ENCODE results near the gene NOX4. TPM values are rescaled to one million over a fixed set of nuclear protein-coding genes. Genes with fewer than 3 reads are reported as not detected.
"Not testable (repeated sequence)": the region's sequence is repeated elsewhere in the genome, so short reads cannot be mapped to it uniquely, and the experiment has no call there.

NOX4 gene
- total and polyA plus RNA-seq, 2 donors (not counting 3 experiments of a cell fraction or from before 2014, with no cell fraction given), result 21.2 to 34.0 TPM

DNA sequence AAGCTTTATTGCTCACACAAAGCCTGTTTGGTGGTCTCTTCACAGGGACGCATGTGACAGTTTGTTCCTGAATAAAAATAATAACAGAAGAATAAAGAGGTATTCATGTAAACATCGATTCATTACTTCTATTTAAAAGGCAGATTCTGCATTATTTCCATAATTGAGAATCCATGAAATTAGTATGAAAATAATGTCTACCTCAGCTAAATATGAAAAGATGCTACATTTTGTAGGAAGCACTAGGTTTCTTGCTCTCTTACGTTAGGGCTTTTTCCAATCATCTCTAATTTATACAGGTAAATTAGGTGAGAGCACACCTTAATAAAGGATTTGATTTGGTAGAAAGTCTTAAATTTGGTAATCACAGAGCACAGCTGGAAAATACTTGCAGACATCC, 103.7 kb downstream of the NOX4 start:
- FAIRE-seq; H3K27ac ChIP-seq (ENCODE audit: insufficient read depth, low read depth, low read length); DNase-seq (ENCODE audit: low read depth, low spot score); H3K4me2 ChIP-seq (ENCODE audit: insufficient read depth, low read length); BruUV-seq (replicated peaks); H3K4me1 ChIP-seq (ENCODE audit: control insufficient read depth, extremely low read depth, insufficient read depth, low read length); H3K36me3 ChIP-seq (ENCODE audit: control insufficient read depth in 2 of 2, extremely low read depth in 1 of 2, insufficient read depth in 2 of 2, low read length in 2 of 2); CTCF ChIA-PET; H3K9ac ChIP-seq (replicated peaks; ENCODE audit: extremely low read depth, insufficient read depth, low read length); H3K9me3 ChIP-seq (replicated peaks; ENCODE audit: control insufficient read depth, insufficient read depth, low read length); H3K9me1 ChIP-seq (replicated peaks; ENCODE audit: control insufficient read depth, extremely low read depth, insufficient read depth, low read length); H3K79me2 ChIP-seq (ENCODE audit: control insufficient read depth, insufficient read depth, low read length); intact Hi-C loops (cut with micrococcal nuclease); H3K4me3 ChIP-seq (replicated peaks in 1 of 3; ENCODE audit: insufficient read depth in 1 of 3, low read depth in 1 of 3, low read length in 3 of 3); dilution Hi-C loops (cut with MboI; ENCODE audit: extremely low pct_ligation_motif_present, low sequenced_read_pairs); H2AFZ ChIP-seq (ENCODE audit: low read depth, low read length); H3K27me3 ChIP-seq (ENCODE audit: control insufficient read depth in 2 of 2, insufficient read depth in 2 of 2, low read length in 2 of 2); H4K20me1 ChIP-seq (replicated peaks; ENCODE audit: control insufficient read depth, extremely low read depth, insufficient read depth, low read length); POLR2A ChIA-PET: not testable (repeated sequence)

GRCh38 chr11:89382986-89383385, 108.2 kb downstream of the NOX4 start:
- dilution Hi-C loops (cut with MboI; ENCODE audit: extremely low pct_ligation_motif_present, low sequenced_read_pairs); H3K9me1 ChIP-seq (replicated peaks; ENCODE audit: control insufficient read depth, extremely low read depth, insufficient read depth, low read length); H4K20me1 ChIP-seq (replicated peaks; ENCODE audit: control insufficient read depth, extremely low read depth, insufficient read depth, low read length); H3K9ac ChIP-seq (replicated peaks; ENCODE audit: extremely low read depth, insufficient read depth, low read length); POLR2A ChIA-PET; H3K36me3 ChIP-seq (ENCODE audit: control insufficient read depth in 2 of 2, extremely low read depth in 1 of 2, insufficient read depth in 2 of 2, low read length in 2 of 2); H3K4me3 ChIP-seq (replicated peaks in 1 of 3; ENCODE audit: insufficient read depth in 1 of 3, low read depth in 1 of 3, low read length in 3 of 3); H3K27me3 ChIP-seq (ENCODE audit: control insufficient read depth in 2 of 2, insufficient read depth in 2 of 2, low read length in 2 of 2); H3K4me2 ChIP-seq (ENCODE audit: insufficient read depth, low read length); H2AFZ ChIP-seq (ENCODE audit: low read depth, low read length); CTCF ChIA-PET; DNase-seq (ENCODE audit: low read depth, low spot score); BruUV-seq (replicated peaks); H3K79me2 ChIP-seq (ENCODE audit: control insufficient read depth, insufficient read depth, low read length); FAIRE-seq; H3K9me3 ChIP-seq (replicated peaks; ENCODE audit: control insufficient read depth, insufficient read depth, low read length); intact Hi-C loops (cut with micrococcal nuclease): not testable (repeated sequence)
- peak overlapping the region; percentile 98 for H3K27ac ChIP-seq (ENCODE audit: insufficient read depth, low read depth, low read length)
- peaks cover 34% of the 10 kb centered on the region for H3K4me1 ChIP-seq (ENCODE audit: control insufficient read depth, extremely low read depth, insufficient read depth, low read length)

DNA sequence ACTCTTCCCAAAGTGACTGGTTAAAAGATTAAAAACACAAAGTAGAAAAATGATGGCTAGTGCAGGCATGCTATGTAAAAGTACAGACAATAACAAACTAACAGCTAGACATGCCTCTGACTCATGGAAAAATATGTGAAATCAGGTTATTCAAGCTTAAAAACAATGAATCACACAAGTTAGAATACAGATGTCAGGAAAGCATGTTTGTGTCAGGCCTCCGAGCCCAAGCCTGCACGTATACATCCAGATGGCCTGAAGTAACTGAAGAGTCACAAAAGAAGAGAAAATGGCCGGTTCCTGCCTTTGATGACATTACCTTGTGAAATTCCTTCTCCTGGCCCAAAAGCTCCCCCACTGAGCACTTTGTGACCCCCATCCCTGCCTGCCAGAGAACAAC, 110.1 kb downstream of the NOX4 start:
- no TSS peak for BruUV-seq (replicated peaks)
- FAIRE-seq, result peak; percentile 95
- H3K9me1 ChIP-seq (replicated peaks; ENCODE audit: control insufficient read depth, extremely low read depth, insufficient read depth, low read length), result no peaks in the 10 kb centered on the region
- intact Hi-C loops (cut with micrococcal nuclease), result loop anchor here (1.0 kb wide), 3 partner anchors 43 to 226 kb away; no protein-coding TSS in a partner anchor
- CTCF ChIA-PET, result interaction anchor here (0.6 to 2.1 kb wide), 7 partner anchors 24 to 233 kb away, joined by 3 to 11 read pairs (median 4); partner anchors contain the start of gene NOX4
- H4K20me1 ChIP-seq (replicated peaks; ENCODE audit: control insufficient read depth, extremely low read depth, insufficient read depth, low read length), result no peaks in the 10 kb centered on the region
- peak; percentile 97 for DNase-seq (ENCODE audit: low read depth, low spot score)
- dilution Hi-C loops (cut with MboI; ENCODE audit: extremely low pct_ligation_motif_present, low sequenced_read_pairs), result no loop called here
- TF ChIP-seq POLR2AphosphoS5 (IDR thresholded peaks at IDR 0.05; ENCODE audit: insufficient read depth, low read depth, low read length), result peak; percentile 66
- no peak for TF ChIP-seq CTCF (IDR thresholded peaks at IDR 0.05; ENCODE audit: extremely low read depth in 1 of 2, insufficient read depth in 1 of 2, low read depth in 1 of 2, low read length in 2 of 2)
- TF ChIP-seq MYC (IDR thresholded peaks at IDR 0.05; ENCODE audit: low read depth, low read length), result no peak
- TF ChIP-seq JUN (IDR thresholded peaks at IDR 0.05; ENCODE audit: borderline replicate concordance, insufficient read depth, insufficient read length, low read depth), result peak; percentile 91
- no peak for TF ChIP-seq GATA2 (IDR thresholded peaks at IDR 0.05; ENCODE audit: insufficient read depth, insufficient read length, low read depth, low read length)
- TF ChIP-seq, protein P1, sequence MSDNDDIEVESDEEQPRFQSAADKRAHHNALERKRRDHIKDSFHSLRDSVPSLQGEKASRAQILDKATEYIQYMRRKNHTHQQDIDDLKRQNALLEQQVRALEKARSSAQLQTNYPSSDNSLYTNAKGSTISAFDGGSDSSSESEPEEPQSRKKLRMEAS (IDR thresholded peaks at IDR 0.05; ENCODE audit: insufficient read depth, insufficient read length), result peak; percentile 38
- TF ChIP-seq POLR2A (IDR thresholded peaks at IDR 0.05; ENCODE audit: low read depth, low read length), result no peak
- peak; percentile 88 for TF ChIP-seq FOS (IDR thresholded peaks at IDR 0.05; ENCODE audit: borderline replicate concordance, insufficient read depth, low read length)
- POLR2A ChIA-PET, result interaction anchor here (0.9 to 1.4 kb wide), 3 partner anchors 44 to 226 kb away, joined by 3 to 6 read pairs (median 3); no protein-coding TSS in a partner anchor
- peaks cover 2% of the 10 kb centered on the region for H3K79me2 ChIP-seq (ENCODE audit: control insufficient read depth, insufficient read depth, low read length)
- H3K4me2 ChIP-seq (ENCODE audit: insufficient read depth, low read length), result peak overlapping the region; percentile 79
- peaks cover 34% of the 10 kb centered on the region for H3K4me1 ChIP-seq (ENCODE audit: control insufficient read depth, extremely low read depth, insufficient read depth, low read length)
- H3K9ac ChIP-seq (replicated peaks; ENCODE audit: extremely low read depth, insufficient read depth, low read length), result peak overlapping the region; percentile 84
- H3K27ac ChIP-seq (ENCODE audit: insufficient read depth, low read depth, low read length), result peak overlapping the region; percentile 98
- no peaks in the 10 kb centered on the region for H3K9me3 ChIP-seq (replicated peaks; ENCODE audit: control insufficient read depth, insufficient read depth, low read length)
- no peak overlapping the region for H2AFZ ChIP-seq (ENCODE audit: low read depth, low read length)
- peak overlapping the region in 1 of 3 experiments; percentile 29 for H3K4me3 ChIP-seq (replicated peaks in 1 of 3; ENCODE audit: insufficient read depth in 1 of 3, low read depth in 1 of 3, low read length in 3 of 3)
- H3K36me3 ChIP-seq (ENCODE audit: control insufficient read depth in 2 of 2, extremely low read depth in 1 of 2, insufficient read depth in 2 of 2, low read length in 2 of 2), result no peaks in the 10 kb centered on the region
- no peaks in the 10 kb centered on the region for H3K27me3 ChIP-seq (ENCODE audit: control insufficient read depth in 2 of 2, insufficient read depth in 2 of 2, low read length in 2 of 2)
